HG03442 (cell line): Measurements from ENCODE around the gene GUK1.
"Not testable (repeated sequence)": the region's sequence is repeated elsewhere in the genome, so short reads cannot be mapped to it uniquely, and the experiment has no call there.

Experiments
- ATAC-seq: cut with Tn5 transposase; IDR thresholded peaks from one replicate; pipeline ENCODE4 v1.9.1; 2021; ENCODE audit warnings: mild to moderate bottlenecking, moderate library complexity; ENCODE audit not compliant: unreplicated experiment

The GUK1 gene

DNA sequence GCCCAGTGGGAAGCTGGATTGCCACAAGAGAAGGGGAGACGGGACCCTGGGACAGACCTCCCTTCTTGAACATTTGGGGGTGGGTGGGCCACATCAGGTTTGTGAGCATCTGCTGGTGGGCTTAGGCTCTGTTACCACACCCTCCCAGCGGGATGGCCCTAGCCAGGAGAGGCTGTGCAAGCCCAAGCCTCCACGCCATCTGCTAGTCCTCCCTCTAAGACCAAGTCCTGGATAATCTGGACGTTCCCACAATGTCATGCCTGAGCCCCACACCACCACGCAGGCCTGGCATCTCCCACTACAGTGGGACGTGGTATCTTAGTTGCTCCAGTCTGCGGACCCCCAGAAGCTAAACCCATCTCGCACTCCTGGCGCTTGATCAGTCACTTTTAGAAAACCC, 21.8 kb downstream of the GUK1 start:
- no peak for ATAC-seq

DNA sequence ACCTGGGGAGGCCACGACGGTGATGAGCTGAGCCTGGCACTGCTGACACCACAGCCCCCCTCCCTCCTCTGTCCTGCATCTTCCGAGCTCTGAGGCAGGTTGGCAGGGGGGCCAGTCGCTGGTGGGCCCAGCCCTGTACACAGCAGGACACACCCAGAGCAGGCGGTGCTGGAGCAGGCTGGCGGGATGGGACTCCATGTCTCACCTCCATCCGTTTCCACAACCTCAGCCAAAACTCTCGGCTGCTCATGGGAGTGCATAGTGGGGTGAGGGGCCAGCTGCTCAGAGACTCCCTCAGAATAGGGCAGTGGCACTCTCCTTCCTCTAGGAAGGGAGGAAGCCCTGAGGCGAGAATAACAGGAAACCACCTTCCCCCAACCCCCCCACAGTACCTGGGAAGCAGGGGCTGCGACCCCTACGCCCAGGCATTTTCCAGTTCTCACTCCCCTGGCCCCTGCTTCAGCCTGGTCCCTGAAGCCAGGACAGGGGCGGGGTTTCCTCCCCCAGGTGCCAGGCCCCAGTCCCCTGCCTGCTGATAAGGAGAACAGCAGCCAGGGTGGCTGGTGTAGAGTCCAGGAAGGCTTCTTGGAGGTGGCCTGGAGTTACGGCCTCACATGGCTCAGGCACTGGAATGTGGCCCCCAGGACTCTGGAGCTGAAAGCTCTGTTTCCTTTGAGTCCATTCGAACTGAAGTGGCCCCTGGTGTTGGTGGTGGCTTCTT, 22.4 kb downstream of the GUK1 start:
- no peak for ATAC-seq

DNA sequence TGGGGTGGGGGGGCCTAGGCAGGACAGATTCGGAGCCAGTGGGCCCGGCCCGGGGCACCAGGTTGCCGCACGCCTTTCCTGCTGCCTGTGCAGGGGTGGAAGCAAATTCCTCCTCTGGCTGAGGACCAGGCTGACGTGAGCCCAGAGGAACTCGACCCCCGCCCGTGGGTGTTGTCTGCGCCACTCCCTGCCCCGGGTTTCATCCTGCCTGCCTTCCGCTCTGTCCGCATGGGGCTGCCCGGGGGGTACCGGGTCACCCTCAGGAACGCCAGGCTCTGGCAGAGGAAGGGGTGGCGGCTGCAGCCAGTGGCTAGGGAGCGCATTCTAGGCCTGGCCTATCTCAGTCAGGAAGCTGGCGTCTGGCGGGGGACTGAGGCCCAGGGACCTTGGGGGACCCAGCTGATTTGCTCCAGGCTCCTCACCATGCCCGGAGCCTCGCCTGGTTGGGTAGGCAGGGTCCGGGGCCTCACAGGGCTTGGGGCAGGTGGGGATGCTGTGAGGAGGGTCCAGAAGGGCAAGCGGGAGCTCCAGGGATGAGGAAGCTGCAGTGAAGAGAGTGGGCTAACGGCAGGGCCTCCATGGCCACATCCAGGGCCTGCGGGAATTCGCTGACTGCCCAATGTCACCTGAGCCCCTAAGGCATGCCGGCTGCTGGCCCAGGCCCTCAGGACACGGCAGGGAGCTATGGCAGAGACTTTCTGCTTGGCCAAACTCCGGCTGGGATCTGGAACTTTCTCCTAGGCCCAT, 23.1 kb downstream of the GUK1 start:
- ATAC-seq, result no peak

DNA sequence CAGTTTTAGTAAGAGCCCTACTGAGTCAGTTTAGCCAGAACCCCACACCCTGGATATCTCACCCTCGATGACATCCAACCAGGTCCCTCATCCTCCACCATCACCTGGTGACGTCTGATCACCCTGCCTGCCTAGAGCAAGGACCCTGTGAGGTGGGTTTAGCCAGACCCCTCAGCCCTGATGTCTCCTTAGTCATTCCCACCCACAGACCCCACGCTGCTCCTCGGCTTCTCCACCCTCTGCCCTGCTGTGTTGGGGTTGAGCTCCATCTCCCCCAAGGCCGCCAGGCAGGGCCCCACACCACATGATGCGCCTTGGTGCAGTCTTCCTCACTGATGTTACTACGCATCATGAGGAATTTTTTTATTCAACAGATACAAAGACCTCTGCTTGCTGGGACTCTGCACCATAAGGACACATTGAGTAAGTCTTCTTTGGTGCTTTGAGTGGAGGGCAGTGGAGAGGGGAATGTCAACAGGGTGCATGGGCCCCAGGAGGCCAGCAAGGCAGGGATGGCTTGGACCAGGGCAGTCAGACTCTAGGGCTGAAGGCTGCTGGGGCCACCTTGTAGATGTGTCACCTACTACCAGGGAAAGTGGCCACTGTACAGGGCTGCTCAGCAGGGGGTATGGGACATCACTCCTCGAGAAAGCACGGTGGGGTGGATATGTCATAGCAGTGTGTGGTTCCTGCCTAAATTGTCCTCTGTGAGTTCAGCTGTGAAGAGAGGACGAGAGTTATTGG, 23.9 kb downstream of the GUK1 start:
- no peak for ATAC-seq

DNA sequence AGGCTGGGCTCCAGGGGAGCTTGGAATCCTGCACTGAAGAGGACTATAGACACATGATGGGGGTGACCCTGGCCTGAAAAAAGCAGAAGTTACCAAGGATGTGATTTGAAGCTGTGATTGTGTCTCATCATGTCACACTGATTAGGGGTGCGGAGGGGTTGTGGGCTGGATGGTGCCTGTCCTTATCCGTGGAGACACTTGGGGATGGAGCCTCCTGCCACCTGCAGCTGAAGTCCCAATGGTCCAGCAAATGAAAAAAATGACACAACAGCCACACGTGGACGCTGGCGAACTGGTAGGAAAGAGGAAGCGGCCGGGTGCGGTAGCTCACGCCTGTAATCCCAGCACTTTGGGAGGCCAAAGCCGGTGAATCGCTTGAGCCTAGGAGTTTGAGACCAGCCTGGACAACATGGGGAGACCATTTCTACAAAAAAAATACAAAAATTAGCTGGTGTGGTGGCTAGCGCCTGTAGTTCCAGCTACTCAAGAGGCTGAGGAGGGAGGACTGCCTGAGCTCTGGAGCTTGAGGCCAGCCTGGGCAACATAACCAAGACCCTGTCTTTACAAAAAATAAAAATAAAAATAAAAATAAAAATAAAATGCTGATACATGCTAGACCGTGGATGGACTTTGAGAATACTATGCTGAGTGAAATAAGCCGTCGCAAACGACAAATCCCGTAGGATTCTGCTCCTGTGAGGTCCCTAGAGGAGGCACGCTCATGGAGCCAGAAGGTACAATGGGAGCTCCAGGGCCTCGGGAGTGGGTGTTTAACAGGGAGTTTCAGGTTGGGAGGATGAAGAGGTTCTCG, 24.7 kb downstream of the GUK1 start:
- ATAC-seq, result no peak

DNA sequence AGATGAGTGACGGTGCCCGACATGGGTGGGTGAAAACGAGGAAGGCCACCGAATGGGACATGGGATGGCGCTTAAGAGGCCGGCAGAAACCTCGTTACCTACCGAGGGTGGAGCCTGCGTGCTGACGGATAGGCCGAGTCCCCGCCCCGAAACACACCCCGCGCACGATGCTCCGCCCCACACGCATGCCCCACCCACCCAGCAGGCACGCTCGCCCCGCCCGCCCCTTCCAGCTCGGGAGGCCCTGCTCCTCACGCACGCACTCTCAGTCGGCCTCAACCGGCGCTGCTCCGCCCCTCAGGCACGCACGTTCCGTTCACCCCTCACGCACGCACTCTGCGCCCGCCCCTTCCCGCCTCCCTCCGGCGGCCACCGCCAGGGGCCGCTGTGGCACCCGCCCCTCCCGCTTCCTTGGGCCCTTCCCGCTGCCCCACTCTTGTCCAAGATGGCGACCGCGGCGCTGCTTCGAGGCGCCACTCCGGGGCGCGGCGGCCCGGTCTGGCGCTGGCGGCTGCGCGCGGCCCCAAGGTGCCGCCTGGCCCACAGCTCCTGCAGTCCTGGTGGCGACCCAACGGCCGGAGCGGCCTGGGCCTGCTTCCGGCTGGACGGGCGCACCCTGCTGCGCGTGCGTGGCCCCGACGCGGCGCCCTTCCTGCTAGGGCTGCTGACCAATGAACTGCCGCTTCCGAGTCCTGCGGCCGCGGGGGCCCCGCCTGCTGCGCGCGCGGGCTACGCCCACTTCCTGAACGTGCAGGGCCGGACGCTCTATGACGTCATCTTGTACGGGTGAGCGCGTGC, 25.5 kb downstream of the GUK1 start, which contains the start of gene IBA57:
Gene IBA57, plus strand, starts transcription at position 433 of the 798 bp plus-strand sequence. Its CDS starts 13 bp downstream, at position 446.
- peak; percentile 75 for ATAC-seq

DNA sequence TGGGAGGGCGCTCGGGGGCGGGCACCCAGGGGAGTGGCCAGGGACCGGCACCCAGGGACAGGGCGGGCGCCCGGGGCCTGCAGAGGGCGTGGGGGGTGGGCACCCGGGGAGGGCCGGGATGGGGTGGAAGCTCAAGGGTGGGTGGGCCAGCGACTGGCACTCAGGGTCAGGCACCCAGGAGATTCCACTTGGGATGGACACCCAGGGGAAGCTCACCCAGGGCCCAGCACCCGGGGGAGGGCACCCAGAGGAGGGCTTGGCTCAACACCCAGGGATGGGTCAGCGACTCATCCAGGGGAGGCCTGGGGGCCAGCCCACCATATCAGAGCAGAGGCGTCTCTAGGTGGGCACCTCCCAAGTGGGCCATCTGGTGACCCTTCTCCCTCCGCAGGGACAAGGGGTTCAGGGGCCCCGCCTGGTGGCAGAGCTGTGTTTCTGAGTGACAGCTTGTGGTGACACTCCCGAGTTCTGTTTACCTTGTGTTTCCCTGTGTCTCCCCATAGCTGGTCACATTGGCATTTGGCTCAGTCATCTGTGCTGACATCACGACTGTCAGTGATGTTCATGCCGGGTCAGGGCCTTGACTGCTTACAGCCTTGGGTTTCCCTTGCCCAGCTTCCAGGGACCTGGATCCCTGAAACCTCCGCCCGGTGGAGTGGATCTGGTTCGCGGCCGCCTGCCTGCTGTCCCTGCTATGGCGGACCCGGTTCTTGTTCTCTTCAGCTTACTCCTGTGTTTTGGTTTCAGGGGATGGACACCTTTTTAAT, 26.3 kb downstream of the GUK1 start:
- ATAC-seq, result peak; percentile 27

DNA sequence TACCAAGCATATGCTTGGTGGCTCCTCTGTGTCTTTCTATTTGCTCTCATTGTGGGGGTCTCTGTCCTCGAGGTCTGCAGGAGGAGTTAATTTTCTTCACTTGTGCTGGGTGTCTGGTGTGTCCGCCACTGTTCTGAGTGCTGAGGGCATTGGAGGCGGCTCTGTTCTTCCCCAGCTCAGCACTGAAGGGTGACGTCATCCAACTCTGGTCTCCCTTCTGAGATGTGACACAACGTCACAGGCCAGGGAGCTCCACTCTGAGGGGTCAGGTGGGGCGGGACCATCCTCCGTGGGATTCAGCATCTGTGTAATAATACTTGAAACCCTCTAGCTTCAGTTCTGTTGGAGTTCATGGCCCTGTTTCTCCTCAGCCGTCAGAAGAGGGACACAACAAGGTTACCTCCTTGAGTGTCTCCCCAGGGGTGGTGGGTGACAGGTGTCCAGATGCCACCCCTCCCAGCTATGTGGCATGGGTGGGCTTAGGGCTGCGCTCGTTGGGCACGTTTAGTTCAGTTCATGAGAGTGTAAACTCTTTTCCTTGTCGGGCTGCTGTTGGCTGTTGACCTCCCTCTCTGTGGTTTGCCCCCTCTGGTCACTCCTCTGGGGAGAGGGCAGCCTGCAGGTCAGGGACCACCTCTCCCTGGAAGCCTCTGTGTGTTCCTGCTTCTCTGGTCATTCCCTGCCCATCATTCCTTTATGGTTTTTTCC, 28.6 kb downstream of the GUK1 start:
- no peak for ATAC-seq

DNA sequence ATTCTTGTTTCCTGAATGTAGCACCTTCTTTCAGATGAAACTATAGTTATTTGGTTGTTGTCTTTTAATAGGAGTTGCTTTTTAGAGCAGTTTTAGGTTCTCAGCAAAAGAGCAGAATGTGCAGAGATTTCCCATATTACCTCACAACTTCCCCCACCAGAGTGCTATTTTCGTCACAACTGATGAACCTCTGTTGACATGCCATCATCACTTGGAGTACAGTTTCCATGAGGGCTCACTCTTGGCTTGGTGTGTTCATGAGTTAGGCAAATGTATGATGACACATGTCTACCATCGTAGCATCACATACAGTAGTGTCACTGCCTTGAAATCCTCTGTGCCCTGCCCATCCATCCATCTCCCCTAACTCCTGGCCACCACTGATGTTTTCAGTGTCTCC, 29.3 kb downstream of the GUK1 start:
- no peak for ATAC-seq

DNA sequence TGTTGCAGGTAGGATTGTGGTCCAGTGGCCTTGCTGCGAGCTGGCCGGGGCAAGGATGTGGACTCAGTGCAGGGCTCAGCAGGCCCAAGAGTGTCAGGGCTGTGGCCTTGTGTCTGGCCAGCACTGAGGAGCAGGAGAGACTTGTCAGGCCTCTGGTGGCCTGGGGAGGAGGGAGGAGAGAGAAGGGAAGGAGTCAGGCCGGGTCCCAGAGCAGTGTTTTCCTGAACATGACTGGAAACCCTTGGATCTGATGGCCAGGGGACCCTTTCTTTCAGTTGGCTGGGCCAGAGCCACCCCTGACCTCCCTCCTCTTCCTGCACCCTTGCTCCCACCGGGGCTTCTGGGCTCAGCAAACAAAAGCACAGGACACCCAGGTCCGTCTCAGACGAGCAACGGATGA, 30.6 kb downstream of the GUK1 start:
- ATAC-seq, result no peak

DNA sequence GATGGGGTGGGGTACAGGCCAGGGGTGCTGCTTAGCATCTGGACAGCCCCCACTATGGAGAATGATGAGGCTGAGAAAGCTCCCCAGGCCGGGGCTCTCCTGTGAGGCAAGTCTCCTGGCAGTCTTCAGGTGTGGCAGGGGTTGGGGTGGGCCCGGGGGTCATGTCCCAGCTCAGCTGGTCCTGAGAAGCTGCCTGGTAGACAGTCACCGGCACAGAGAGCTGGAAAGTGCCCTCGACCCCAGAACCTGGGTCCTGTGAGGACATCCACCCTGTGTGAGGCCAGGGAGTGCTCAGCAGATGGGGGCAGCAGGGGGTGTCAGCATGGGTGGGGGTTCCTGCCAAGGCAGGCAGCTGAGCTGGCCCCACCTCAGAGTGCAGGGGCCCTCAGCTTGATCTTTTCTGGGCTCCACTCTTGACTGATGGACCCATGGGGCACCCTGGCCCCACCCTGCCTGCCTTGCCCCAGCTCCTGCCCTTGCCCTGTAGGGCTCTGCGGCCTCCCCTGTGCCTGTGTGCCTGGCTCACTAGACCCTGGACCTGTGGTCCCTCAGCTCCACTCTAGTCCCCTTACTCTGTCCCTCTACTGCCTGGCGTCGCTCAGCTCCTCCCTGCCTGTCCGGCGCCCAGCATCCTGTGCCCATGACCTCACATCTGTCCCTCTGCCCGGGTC, 31.3 kb downstream of the GUK1 start:
- no peak for ATAC-seq

DNA sequence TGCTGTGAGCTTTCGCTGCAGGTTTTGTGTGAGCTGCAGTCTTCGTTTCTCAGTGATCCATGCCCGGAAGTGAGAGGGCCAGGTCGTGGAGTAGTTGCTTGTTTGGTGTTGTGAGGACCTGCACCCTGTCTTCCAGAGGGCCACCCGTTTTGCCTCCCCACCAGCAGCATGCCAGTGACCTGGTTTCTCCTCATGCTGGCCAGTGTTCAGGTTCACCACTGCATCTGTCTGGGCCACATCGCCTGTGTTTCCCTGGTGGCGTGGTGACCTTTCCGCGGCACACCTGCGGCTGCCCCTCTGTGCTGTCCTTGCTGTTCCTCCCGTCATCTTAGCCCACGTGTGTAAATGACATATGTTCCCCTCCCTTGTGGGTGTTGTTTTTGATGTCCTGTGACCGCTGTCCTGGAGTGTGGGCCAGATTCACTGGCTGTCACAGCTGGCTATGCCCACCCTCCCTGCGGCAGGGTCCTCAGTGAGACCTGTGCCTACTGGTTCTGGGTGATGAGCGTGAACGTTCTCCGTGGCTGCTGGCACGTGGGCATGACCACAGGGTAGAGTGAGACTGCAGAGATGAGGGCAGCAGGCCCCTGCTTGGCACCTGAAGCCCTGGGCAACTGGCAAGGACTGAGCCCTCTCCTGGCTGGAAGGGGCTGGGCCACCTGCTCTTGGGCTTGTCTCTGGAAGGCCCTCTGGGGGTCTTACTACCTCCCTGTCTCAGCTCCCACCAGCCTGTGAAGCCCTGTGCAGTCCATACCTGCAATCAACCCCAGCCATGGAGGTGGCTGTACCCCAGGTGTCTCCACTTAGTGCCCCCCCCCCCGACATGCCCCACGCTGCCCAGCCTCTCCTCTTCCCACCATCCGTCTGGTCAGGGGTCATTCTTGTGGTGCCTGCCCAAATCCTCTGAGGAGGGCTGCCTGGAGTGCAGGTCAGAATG, 32.8 kb downstream of the GUK1 start:
- ATAC-seq, result no peak

DNA sequence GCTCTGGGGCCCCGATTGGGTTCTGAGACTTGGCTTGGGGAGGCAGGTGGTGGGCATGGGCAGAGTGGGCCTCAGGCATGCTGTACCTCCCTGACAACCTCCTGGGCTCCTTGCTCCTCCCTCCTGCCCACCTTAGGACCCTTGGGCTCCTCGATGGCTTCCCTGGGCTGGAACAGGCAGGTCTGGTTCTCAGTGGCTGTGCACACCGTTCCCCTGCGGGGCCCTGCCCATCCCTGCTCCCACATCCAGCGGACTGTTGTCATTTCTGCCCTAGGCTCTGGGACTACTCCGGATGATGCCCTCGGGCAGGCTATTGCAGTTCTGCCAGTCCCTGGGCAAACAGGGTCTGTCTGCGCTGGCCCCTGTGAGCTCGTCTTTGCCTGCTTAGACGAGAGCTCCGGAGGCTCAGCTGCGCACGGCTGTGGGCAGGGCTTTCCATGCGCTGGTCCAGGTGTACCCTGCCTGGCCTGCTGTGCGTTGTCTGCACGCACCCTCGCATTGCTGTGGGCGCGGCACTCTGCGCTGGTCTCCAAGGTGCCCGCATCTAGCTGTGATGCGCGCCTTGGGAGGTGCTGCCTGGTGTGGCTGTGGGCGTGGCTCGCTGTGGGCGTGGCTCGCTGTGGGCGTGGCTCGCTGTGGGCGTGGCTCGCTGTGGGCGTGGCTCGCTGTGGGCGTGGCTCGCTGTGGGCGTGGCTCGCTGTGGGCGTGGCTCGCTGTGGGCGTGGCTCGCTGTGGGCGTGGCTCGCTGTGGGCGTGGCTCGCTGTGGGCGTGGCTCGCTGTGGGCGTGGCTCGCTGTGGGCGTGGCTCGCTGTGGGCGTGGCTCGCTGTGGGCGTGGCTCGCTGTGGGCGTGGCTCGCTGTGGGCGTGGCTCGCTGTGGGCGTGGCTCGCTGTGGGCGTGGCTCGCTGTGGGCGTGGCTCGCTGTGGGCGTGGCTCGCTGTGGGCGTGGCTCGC, 33.7 kb downstream of the GUK1 start:
- not testable (repeated sequence) for ATAC-seq

DNA sequence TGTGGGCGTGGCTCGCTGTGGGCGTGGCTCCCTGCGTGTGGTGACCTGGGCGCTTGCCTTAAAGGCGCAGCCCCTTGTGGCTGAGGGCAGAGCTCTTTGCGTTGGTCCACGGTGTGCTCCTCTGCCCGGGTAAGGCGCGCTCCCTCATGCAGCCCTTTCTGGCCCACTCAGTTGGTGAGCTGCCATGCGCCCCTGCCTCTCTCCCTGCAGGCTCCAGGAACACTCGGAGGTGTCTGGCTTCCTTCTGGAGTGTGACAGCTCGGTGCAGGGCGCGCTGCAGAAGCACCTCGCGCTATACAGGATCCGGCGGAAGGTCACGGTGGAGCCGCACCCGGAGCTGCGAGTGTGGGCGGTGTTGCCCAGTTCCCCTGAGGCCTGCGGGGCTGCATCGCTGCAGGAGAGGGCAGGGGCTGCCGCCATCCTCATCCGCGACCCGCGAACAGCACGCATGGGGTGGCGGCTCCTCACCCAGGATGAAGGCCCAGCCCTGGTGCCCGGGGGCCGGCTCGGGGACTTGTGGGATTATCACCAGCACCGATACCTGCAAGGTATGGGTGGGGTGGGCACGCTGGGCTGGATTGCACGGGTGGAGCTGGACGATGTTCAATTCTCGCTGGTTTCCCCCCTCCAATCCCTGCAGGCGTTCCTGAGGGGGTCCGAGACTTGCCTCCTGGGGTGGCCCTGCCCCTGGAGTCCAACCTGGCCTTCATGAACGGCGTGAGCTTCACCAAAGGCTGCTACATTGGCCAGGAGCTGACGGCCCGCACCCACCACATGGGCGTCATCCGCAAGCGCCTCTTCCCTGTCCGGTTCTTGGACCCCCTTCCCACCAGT, 34.6 kb downstream of the GUK1 start:
- no peak for ATAC-seq
